Peyer's patch (tissue), 4 donors: ENCODE data around the gene SLC1A6.

Experiments
- POLR2A ChIP-seq, 2 donors: fragments of 450-650 bp; IDR thresholded peaks; one replicate each; pipeline ENCODE4 v1.5.1; 2017; ENCODE audit warnings: antibody characterized with exemption in 2 of 2, mild to moderate bottlenecking in 2 of 2, moderate library complexity in 2 of 2
- TF ChIP-seq, protein P1 (sequence below), 6 experiments: fragments of 450-650 bp in 4 of 6; fragments of 200-600 bp in 2 of 6; sonication (generic) in 1 of 6; IDR thresholded peaks; one replicate each; pipeline ENCODE4 v1.5.1; 2017 to 2019; ENCODE audit warnings: antibody characterized with exemption in 6 of 6, mild to moderate bottlenecking in 3 of 6, moderate library complexity in 1 of 6

DNA sequence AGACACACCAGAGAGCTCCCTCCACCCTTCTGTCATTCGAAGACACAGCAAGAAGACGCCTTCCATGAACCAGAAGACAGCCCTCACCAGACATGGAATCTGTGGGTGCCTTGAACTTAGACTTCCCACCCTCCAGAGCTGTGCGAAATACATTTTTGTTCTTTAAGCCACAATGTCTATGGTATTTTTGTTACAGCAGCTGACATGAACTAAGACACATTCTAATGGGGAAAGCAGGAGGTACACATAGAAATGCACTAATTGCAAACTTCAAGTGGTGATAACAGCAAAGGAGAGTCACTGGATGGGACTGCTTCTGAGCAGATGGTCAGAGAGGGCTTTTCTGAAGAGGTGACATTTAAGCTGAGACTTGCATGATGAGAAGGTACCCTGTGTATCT is 22.2 kb downstream of the SLC1A6 start:
- TF ChIP-seq POLR2A (IDR thresholded peaks at IDR 0.05): no peak
- TF ChIP-seq, protein P1, sequence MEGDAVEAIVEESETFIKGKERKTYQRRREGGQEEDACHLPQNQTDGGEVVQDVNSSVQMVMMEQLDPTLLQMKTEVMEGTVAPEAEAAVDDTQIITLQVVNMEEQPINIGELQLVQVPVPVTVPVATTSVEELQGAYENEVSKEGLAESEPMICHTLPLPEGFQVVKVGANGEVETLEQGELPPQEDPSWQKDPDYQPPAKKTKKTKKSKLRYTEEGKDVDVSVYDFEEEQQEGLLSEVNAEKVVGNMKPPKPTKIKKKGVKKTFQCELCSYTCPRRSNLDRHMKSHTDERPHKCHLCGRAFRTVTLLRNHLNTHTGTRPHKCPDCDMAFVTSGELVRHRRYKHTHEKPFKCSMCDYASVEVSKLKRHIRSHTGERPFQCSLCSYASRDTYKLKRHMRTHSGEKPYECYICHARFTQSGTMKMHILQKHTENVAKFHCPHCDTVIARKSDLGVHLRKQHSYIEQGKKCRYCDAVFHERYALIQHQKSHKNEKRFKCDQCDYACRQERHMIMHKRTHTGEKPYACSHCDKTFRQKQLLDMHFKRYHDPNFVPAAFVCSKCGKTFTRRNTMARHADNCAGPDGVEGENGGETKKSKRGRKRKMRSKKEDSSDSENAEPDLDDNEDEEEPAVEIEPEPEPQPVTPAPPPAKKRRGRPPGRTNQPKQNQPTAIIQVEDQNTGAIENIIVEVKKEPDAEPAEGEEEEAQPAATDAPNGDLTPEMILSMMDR (IDR thresholded peaks at IDR 0.05): no peak
